ENCODE measurements around the gene CFAP77.

- TF ChIP-seq EP300 (conservative IDR thresholded peaks at IDR 0.05; ENCODE audit: poor library complexity, severe bottlenecking) = peak; percentile 12
- TF ChIP-seq EZH2 (IDR thresholded peaks at IDR 0.05; ENCODE audit: borderline replicate concordance, insufficient read depth, low read length, poor library complexity, severe bottlenecking) = no peak
- peak; percentile 96 for TF ChIP-seq CTCF (IDR thresholded peaks at IDR 0.05; ENCODE audit: poor library complexity, severe bottlenecking)
- no peak for TF ChIP-seq POLR2AphosphoS5 (IDR thresholded peaks at IDR 0.05)
- peak; percentile 100 for TF ChIP-seq SMC3 (conservative IDR thresholded peaks at IDR 0.05; ENCODE audit: poor library complexity)
- peak; percentile 99 for TF ChIP-seq RAD21 (conservative IDR thresholded peaks at IDR 0.05)
- TF ChIP-seq REST (IDR thresholded peaks at IDR 0.05; ENCODE audit: borderline replicate concordance) = no peak
Observed at GRCh38 chr9:132575005-132575609, 165.1 kb downstream of the CFAP77 start.
